Neuron (in vitro differentiated cells): ENCODE results near the gene GPR141.

Source experiments
- H2AFZ ChIP-seq: one replicate; pipeline ENCODE4 v1.6.1; 2013; ENCODE audit warnings: low read depth, mild to moderate bottlenecking, inconsistent platforms, low read length, moderate library complexity
- H3K27me3 ChIP-seq: one replicate; pipeline ENCODE4 v1.6.1; 2013; ENCODE audit warnings: low read length; ENCODE audit not compliant: insufficient read depth
- H3K36me3 ChIP-seq: one replicate; pipeline ENCODE4 v1.6.1; 2013; ENCODE audit warnings: low read length; ENCODE audit not compliant: insufficient read depth
- H3K4me1 ChIP-seq: one replicate; pipeline ENCODE4 v1.6.1; 2013; ENCODE audit warnings: low read length; ENCODE audit not compliant: insufficient read depth
- H3K4me3 ChIP-seq: 2 replicates; pipeline ENCODE4 v1.5.1; 2013; ENCODE audit warnings: mild to moderate bottlenecking, low read length, moderate library complexity
- H3K9me3 ChIP-seq: one replicate; pipeline ENCODE4 v1.6.1; 2013; ENCODE audit warnings: low read length

The GPR141 gene

DNA sequence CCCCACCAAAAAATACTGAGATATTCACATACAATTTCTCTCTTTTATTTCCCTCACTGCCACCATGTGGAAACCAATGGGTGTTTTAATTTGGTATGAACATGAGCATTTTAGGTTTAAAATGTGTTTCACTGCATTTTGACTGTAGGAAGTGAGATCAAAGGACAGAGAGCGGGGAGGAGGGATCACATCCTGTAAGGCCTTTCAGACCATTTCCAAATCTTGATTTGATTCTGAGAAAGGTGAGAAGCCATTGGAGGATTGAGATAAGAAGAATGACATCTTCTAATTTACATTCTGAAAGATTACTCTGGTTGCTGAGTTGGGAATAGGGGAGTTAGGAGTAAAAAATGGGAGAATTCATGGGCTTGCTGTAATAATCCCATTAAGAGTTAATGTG, 42.5 kb downstream of the GPR141 start:
- H2AFZ ChIP-seq = no peak overlapping the region
- no peaks in the 10 kb centered on the region for H3K9me3 ChIP-seq
- H3K4me1 ChIP-seq = no peaks in the 10 kb centered on the region
- H3K36me3 ChIP-seq = no peaks in the 10 kb centered on the region
- no peak overlapping the region for H3K4me3 ChIP-seq
- H3K27me3 ChIP-seq = no peaks in the 10 kb centered on the region

GRCh38 chr7:37728747-37729146, 45.2 kb downstream of the GPR141 start:
- Histone ChIP-seq H3K4me3 (no peak overlapping the region), H3K36me3 (no peaks in the 10 kb centered on the region), H3K4me1 (no peaks in the 10 kb centered on the region), H3K27me3 (no peaks in the 10 kb centered on the region), H3K9me3 (no peaks in the 10 kb centered on the region), H2AFZ (no peak overlapping the region)

- Histone ChIP-seq H3K4me1 (no peaks in the 10 kb centered on the region), H3K36me3 (no peaks in the 10 kb centered on the region), H3K9me3 (no peaks in the 10 kb centered on the region), H2AFZ (no peak overlapping the region), H3K27me3 (no peaks in the 10 kb centered on the region), H3K4me3 (no peak overlapping the region)
Observed at GRCh38 chr7:37729181-37729580, 45.6 kb downstream of the GPR141 start.

DNA sequence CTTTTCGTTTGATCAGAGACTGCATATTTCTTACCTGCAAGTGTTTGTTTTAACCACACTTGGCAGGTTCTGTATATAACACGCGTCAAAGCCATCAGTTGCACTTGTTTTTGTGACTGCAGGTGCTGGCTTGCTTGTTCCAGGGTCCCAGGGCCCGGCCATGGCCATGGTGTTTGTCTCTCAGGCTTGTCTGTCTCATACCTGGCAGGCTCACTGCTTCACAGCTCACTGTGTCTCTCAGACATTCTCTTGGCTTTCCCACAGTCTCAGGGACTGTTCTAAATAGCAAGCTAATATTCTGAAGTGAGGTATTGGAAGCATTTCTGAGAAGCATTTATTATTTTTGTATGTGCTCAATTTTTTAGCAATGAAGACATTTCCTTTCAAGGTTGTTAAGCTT, 46.9 kb downstream of the GPR141 start:
- Histone ChIP-seq H3K4me1 (no peaks in the 10 kb centered on the region), H3K4me3 (no peak overlapping the region), H3K36me3 (no peaks in the 10 kb centered on the region), H2AFZ (no peak overlapping the region), H3K27me3 (no peaks in the 10 kb centered on the region), H3K9me3 (no peaks in the 10 kb centered on the region)

DNA sequence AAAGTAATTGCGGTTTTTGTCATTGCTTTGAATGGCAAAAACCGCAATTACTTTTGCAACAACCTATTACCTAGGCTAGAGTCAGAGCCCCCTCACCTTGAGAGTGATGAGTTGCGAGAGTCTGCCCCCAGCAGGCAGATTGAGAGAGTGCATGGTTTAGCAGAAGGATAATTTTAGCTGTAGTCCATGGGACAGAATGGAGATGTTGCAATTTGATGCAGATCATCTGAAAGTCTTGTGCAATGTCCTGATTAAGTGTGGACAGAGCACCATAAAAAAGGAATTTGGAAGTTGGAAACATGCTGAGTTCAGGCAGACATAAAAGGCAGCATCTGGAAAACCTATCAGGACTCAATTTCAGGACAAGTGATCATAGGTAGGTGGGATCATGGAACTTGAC, 48.7 kb downstream of the GPR141 start:
- Histone ChIP-seq H3K4me3 (no peak overlapping the region), H3K27me3 (no peaks in the 10 kb centered on the region), H2AFZ (no peak overlapping the region), H3K4me1 (no peaks in the 10 kb centered on the region), H3K9me3 (no peaks in the 10 kb centered on the region), H3K36me3 (no peaks in the 10 kb centered on the region)

DNA sequence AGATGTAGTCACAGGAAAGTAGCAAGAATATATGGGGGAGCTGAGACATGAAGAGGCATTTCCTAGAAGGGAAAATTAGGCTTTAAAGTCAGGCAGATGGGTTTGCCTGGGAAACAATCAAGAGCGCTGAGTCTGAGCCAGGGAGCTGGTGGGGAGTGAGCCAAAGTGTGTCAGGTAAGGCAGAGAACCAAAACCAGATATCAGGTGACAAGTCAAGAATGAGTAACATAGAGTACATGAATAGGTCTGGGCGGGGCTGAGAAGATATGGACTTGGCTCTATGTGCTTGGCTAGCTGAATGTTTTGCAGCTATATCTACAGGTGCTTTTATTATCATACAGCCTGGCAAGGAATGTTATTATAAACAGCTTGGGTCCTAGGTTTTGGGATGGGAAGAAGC, 49.3 kb downstream of the GPR141 start:
- Histone ChIP-seq H3K36me3 (no peaks in the 10 kb centered on the region), H3K4me1 (no peaks in the 10 kb centered on the region), H3K4me3 (no peak overlapping the region), H3K9me3 (no peaks in the 10 kb centered on the region), H2AFZ (no peak overlapping the region), H3K27me3 (no peaks in the 10 kb centered on the region)

GRCh38 chr7:37735196-37735595, 51.6 kb downstream of the GPR141 start:
- no peaks in the 10 kb centered on the region for H3K27me3 ChIP-seq
- no peak overlapping the region for H3K4me3 ChIP-seq
- no peak overlapping the region for H2AFZ ChIP-seq
- no peaks in the 10 kb centered on the region for H3K4me1 ChIP-seq
- no peaks in the 10 kb centered on the region for H3K9me3 ChIP-seq
- no peaks in the 10 kb centered on the region for H3K36me3 ChIP-seq

GRCh38 chr7:37738321-37738720, 54.8 kb downstream of the GPR141 start:
- H3K36me3 ChIP-seq = no peaks in the 10 kb centered on the region
- H3K4me1 ChIP-seq = no peaks in the 10 kb centered on the region
- H3K4me3 ChIP-seq = no peak overlapping the region
- H3K27me3 ChIP-seq = no peaks in the 10 kb centered on the region
- H2AFZ ChIP-seq = no peak overlapping the region
- H3K9me3 ChIP-seq = no peaks in the 10 kb centered on the region

DNA sequence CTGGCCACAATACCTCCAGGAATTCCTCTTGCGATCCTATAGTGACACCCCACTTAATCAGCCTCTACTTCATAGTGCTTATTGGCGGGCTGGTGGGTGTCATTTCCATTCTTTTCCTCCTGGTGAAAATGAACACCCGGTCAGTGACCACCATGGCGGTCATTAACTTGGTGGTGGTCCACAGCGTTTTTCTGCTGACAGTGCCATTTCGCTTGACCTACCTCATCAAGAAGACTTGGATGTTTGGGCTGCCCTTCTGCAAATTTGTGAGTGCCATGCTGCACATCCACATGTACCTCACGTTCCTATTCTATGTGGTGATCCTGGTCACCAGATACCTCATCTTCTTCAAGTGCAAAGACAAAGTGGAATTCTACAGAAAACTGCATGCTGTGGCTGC, 56.8 kb downstream of the GPR141 start:
- Histone ChIP-seq H3K36me3 (no peaks in the 10 kb centered on the region), H3K4me3 (no peak overlapping the region), H3K9me3 (no peaks in the 10 kb centered on the region), H3K4me1 (no peaks in the 10 kb centered on the region), H3K27me3 (no peaks in the 10 kb centered on the region), H2AFZ (no peak overlapping the region)

DNA sequence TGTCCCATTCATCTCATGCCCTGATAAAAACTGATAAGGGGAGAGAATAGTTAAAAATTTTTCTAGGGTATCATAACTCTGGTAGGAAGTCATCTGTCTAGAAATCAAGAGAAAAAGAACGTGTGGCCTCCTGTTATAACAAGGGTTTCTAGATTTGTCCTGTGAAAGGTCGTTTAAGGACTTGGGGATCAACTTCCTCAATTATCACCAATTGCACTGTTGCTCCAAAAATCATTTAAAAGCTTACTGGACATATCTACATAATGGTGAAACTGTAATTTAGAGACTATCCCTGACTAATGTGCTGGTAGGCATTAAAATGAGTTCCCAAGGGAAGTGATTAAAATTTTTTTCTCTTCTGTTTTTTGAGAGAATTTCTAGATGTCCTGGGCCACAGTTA, 58.2 kb downstream of the GPR141 start:
- no peaks in the 10 kb centered on the region for H3K9me3 ChIP-seq
- H3K27me3 ChIP-seq = no peaks in the 10 kb centered on the region
- H2AFZ ChIP-seq = no peak overlapping the region
- H3K36me3 ChIP-seq = no peaks in the 10 kb centered on the region
- no peak overlapping the region for H3K4me3 ChIP-seq
- H3K4me1 ChIP-seq = no peaks in the 10 kb centered on the region

DNA sequence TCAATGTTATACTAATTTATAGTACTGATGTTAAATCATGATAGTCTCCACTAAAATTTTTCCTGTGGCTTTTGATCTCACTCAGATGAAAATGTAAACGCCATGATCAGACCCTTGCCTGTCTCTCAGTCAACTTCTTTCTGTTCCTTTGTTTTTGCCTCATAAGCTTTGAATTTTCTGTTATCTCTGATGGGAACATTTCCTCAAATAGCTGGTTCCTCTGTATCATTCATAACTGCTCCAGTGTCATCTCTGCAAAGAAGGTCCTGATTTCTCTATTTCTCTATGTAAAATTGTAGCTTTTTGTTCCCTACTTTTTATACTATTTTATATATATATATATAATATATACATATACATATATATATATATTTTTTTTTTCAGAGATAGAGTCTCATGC, 67.5 kb downstream of the GPR141 start:
- Histone ChIP-seq H3K36me3 (no peaks in the 10 kb centered on the region), H3K4me3 (no peak overlapping the region), H2AFZ (no peak overlapping the region), H3K9me3 (no peaks in the 10 kb centered on the region), H3K4me1 (peaks cover under 1% of the 10 kb centered on the region), H3K27me3 (no peaks in the 10 kb centered on the region)

DNA sequence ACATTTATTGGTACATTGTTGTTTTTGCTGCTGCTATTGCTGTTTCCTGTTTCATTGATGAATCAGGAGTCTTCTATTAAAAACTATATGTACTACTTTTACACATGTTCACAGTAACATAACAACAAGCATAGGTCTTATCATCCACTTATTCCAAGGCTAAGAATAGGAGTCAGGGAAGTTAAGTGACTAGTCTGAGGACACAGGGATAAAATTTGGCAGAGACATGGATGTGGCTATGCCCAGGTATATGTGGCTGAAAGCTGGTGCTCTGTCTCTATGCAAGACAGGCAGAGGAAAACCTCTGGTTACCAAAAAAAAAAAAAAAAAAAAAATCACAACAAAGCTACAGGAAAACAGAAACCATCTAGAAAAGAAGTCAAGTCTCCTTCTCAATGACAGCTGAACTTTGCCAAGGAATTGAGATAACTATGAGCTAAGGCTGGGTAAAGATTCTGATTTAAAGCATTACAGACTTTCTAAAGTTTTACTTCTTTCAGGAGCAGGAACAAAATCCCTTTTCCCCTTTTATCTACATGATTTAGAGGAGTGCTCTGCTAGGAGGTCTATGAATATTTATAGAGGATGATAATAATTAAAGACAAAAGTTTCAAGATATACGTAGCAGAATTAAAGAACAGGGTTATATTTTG, 70.0 kb downstream of the GPR141 start:
- H3K27me3 ChIP-seq = no peaks in the 10 kb centered on the region
- peaks cover 5% of the 10 kb centered on the region for H3K4me1 ChIP-seq
- no peak overlapping the region for H2AFZ ChIP-seq
- H3K36me3 ChIP-seq = no peaks in the 10 kb centered on the region
- no peak overlapping the region for H3K4me3 ChIP-seq
- H3K9me3 ChIP-seq = no peaks in the 10 kb centered on the region

DNA sequence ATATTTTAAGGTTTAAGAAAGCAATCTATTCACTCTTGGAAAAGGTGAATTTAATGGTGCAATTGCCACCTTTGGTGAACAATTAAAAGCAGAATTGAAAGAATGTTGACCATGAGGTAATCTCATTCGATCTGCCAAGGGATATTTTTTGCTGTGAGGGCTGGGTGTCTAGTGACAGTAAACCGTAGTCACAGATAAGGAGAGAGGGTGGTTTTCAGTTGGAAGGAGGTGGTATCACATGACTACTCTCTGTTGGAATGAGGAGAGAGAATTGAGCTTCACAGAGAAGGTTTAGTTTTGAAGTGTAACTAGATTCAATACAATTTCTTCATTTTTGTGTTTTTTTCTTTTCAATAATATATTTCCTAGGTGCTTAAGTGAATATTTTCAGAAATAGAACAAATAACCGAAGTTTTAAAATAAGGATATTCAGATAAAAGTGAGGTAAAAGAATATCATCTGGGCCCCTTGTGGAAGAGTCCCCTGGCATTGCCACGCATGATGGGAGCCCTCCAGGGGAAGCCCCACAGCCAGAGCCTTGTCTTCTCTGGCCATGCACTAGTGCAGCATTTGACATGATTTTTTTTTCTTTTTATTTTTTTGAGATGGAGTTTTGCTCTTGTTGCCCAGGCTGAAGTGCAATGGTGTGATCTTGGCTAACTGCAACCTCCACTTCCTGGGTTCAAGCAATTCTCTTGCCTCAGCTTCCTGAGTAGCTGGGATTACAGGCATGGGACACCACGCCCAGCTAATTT, 73.4 kb downstream of the GPR141 start:
- no peak overlapping the region for H3K4me3 ChIP-seq
- no peaks in the 10 kb centered on the region for H3K9me3 ChIP-seq
- no peaks in the 10 kb centered on the region for H3K27me3 ChIP-seq
- H3K36me3 ChIP-seq = no peaks in the 10 kb centered on the region
- H2AFZ ChIP-seq = no peak overlapping the region
- peaks cover 8% of the 10 kb centered on the region for H3K4me1 ChIP-seq

DNA sequence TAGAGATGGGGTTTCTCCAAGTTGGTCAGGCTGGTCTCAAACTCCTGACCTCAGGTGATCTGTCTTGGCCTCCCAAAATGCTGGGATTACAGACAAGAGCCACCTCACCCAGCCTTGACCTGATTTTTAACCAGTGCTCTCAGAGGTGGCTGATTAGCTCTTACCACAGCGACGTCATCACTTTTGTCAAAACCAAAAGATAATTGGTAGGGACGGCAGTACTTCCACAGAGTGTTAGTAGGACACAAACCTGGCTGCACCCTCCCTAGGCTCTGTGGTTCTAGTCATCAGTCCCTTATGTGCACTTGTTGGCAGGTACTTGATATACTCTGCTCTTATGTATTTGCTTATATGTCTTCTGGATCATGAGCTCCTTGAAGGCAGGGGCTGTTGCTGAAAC, 74.0 kb downstream of the GPR141 start:
- Histone ChIP-seq H3K4me3 (no peak overlapping the region), H3K36me3 (no peaks in the 10 kb centered on the region), H3K9me3 (no peaks in the 10 kb centered on the region), H3K4me1 (peaks cover 8% of the 10 kb centered on the region), H3K27me3 (no peaks in the 10 kb centered on the region), H2AFZ (no peak overlapping the region)
